ENCODE results near the gene PEA15. TPM values are rescaled to one million over a fixed set of nuclear protein-coding genes. Genes with fewer than 3 reads are reported as not detected.

Gene PEA15
- total RNA-seq, 1 donor from 2014 or later, result 44.6 TPM

- DNase-seq, result no peak
- Mint-ChIP-seq H3K4me3 (ENCODE audit: unreplicated experiment) (no peak overlapping the region), H3K27ac (ENCODE audit: unreplicated experiment) (peak overlapping the region; percentile 53), H3K36me3 (ENCODE audit: unreplicated experiment) (peaks cover 5% of the 10 kb centered on the region), H3K9me3 (ENCODE audit: unreplicated experiment) (peaks cover 5% of the 10 kb centered on the region), H3K4me1 (ENCODE audit: low read depth, unreplicated experiment) (peaks cover 36% of the 10 kb centered on the region), H3K27me3 (ENCODE audit: unreplicated experiment) (peaks cover 10% of the 10 kb centered on the region)
- TF ChIP-seq CTCF (IDR thresholded peaks at IDR 0.05; ENCODE audit: partially characterized antibody, unreplicated experiment), result no peak
These were observed 6.0 kb downstream of the PEA15 start for GRCh38 chr1:160211046-160211790.

GRCh38 chr1:160214481-160215140 is 9.4 kb downstream of the PEA15 start:
- DNase-seq, result no peak
- Mint-ChIP-seq H3K27me3 (ENCODE audit: unreplicated experiment) (peaks cover 3% of the 10 kb centered on the region), H3K36me3 (ENCODE audit: unreplicated experiment) (peaks cover 5% of the 10 kb centered on the region), H3K9me3 (ENCODE audit: unreplicated experiment) (peaks cover 2% of the 10 kb centered on the region), H3K4me3 (ENCODE audit: unreplicated experiment) (no peak overlapping the region), H3K27ac (ENCODE audit: unreplicated experiment) (no peak overlapping the region), H3K4me1 (ENCODE audit: low read depth, unreplicated experiment) (peaks cover 26% of the 10 kb centered on the region)
- TF ChIP-seq CTCF (IDR thresholded peaks at IDR 0.05; ENCODE audit: partially characterized antibody, unreplicated experiment), result no peak

GRCh38 chr1:160216301-160216700 is 11.1 kb downstream of the PEA15 start:
- no peak overlapping the region for H3K4me3 Mint-ChIP-seq (ENCODE audit: unreplicated experiment)
- no peak overlapping the region for H3K27ac Mint-ChIP-seq (ENCODE audit: unreplicated experiment)
- peaks cover 3% of the 10 kb centered on the region for H3K27me3 Mint-ChIP-seq (ENCODE audit: unreplicated experiment)
- no peak for TF ChIP-seq CTCF (IDR thresholded peaks at IDR 0.05; ENCODE audit: partially characterized antibody, unreplicated experiment)
- peaks cover 5% of the 10 kb centered on the region for H3K36me3 Mint-ChIP-seq (ENCODE audit: unreplicated experiment)
- DNase-seq, result no peak
- peaks cover 10% of the 10 kb centered on the region for H3K4me1 Mint-ChIP-seq (ENCODE audit: low read depth, unreplicated experiment)
- peaks cover 2% of the 10 kb centered on the region for H3K9me3 Mint-ChIP-seq (ENCODE audit: unreplicated experiment)

GRCh38 chr1:160217481-160218051 is 12.4 kb downstream of the PEA15 start:
- Mint-ChIP-seq H3K27me3 (ENCODE audit: unreplicated experiment) (no peaks in the 10 kb centered on the region), H3K9me3 (ENCODE audit: unreplicated experiment) (no peaks in the 10 kb centered on the region), H3K36me3 (ENCODE audit: unreplicated experiment) (peaks cover 5% of the 10 kb centered on the region), H3K4me3 (ENCODE audit: unreplicated experiment) (no peak overlapping the region), H3K4me1 (ENCODE audit: low read depth, unreplicated experiment) (peaks cover 4% of the 10 kb centered on the region), H3K27ac (ENCODE audit: unreplicated experiment) (no peak overlapping the region)
- TF ChIP-seq CTCF (IDR thresholded peaks at IDR 0.05; ENCODE audit: partially characterized antibody, unreplicated experiment), result no peak
- DNase-seq, result no peak
